HEK293 (cell line): ENCODE data around the gene ZNF766.
A peak's percentile ranks its signal among the peaks of the same experiment; 100 is the strongest.

Experiments
- CTCF ChIA-PET: fragments of 350-600 bp; formaldehyde crosslinking; extraction: SDS; loops from one replicate; lab custom pipeline; 2021; ENCODE audit warnings: antibody characterized with exemption; lab: Yijun Ruan, JAX
- POLR2A ChIA-PET: fragments of 300-600 bp; formaldehyde crosslinking; extraction: SDS; loops from one replicate; lab custom pipeline; 2020; ENCODE audit warnings: antibody characterized with exemption, inconsistent platforms; lab: Yijun Ruan, JAX
- H3K27ac ChIP-seq: fragments of 200-500 bp; sonication (Bioruptor generic); 2 replicates; pipeline ENCODE4 v1.5.1; 2014; ENCODE audit warnings: low read depth, low read length, control low read depth, inconsistent platforms; ENCODE audit errors: extremely low read depth
- H3K36me3 ChIP-seq, 2 experiments: fragments of 200-500 bp in 1 of 2; sonication (Bioruptor generic) in 1 of 2; 1 replicate in 1 of 2; 2 replicates in 1 of 2; pipeline ENCODE4 v1.5.1; 2014 to 2017; ENCODE audit warnings: inconsistent platforms in 2 of 2, low read length in 2 of 2; ENCODE audit not compliant: control insufficient read depth in 2 of 2, insufficient read depth in 1 of 2
- H3K4me1 ChIP-seq: fragments of 200-500 bp; sonication (Bioruptor generic); 2 replicates; pipeline ENCODE4 v1.5.1; 2014; ENCODE audit warnings: mild to moderate bottlenecking, low read length, inconsistent platforms; ENCODE audit not compliant: control insufficient read depth, insufficient read depth
- H3K4me3 ChIP-seq: 2 replicates; pipeline ENCODE4 v1.5.1; 2011; ENCODE audit warnings: low read depth, mild to moderate bottlenecking, control low read depth, low read length, moderate library complexity
- H3K9me3 ChIP-seq: fragments of 200-500 bp; sonication (Bioruptor generic); 2 replicates; pipeline ENCODE4 v1.5.1; 2014; ENCODE audit warnings: low read depth, low read length, inconsistent platforms; ENCODE audit not compliant: control insufficient read depth, insufficient read depth
- GLI2 ChIP-seq: fragments of 450-650 bp; formaldehyde crosslinking; IDR thresholded peaks from 2 replicates; pipeline ENCODE4; 2017; ENCODE audit warnings: missing biosample characterization, missing genetic modification characterization, low read depth, borderline replicate concordance
- KLF7 ChIP-seq: fragments of 450-650 bp; formaldehyde crosslinking; IDR thresholded peaks from 2 replicates; pipeline ENCODE4 v1.5.1; 2016; ENCODE audit warnings: missing biosample characterization, missing genetic modification characterization, borderline replicate concordance
- KLF8 ChIP-seq: fragments of 450-650 bp; formaldehyde crosslinking; IDR thresholded peaks from 2 replicates; pipeline ENCODE4 v1.5.1; 2016; ENCODE audit warnings: missing biosample characterization, missing genetic modification characterization
- MEIS1 ChIP-seq: sonication (generic); formaldehyde crosslinking; IDR thresholded peaks from 2 replicates; pipeline ENCODE4 v1.8.1; 2022; ENCODE audit warnings: missing genetic modification reagents, mild to moderate bottlenecking, borderline replicate concordance
- PRDM1 ChIP-seq: fragments of 450-650 bp; formaldehyde crosslinking; IDR thresholded peaks from 2 replicates; pipeline ENCODE4; 2016; ENCODE audit warnings: missing biosample characterization, missing genetic modification characterization
- PRDM4 ChIP-seq: fragments of 450-650 bp; formaldehyde crosslinking; IDR thresholded peaks from 2 replicates; pipeline ENCODE4 v1.5.1; 2017; ENCODE audit warnings: missing biosample characterization, missing genetic modification characterization
- SETDB1 ChIP-seq: IDR thresholded peaks from one replicate; pipeline ENCODE4 v1.6.1; 2017; ENCODE audit warnings: mild to moderate bottlenecking, low read length, moderate library complexity, mixed read lengths; ENCODE audit not compliant: insufficient read length
- SP2 ChIP-seq: fragments of 450-650 bp; formaldehyde crosslinking; IDR thresholded peaks from 2 replicates; pipeline ENCODE4 v1.5.1; 2016; ENCODE audit warnings: missing biosample characterization, missing genetic modification characterization
- ZBTB48 ChIP-seq: fragments of 450-650 bp; formaldehyde crosslinking; IDR thresholded peaks from 2 replicates; pipeline ENCODE4 v1.5.1; 2016; ENCODE audit warnings: missing biosample characterization, missing genetic modification characterization
- ZFP41 ChIP-seq: fragments of 450-650 bp; formaldehyde crosslinking; IDR thresholded peaks from 2 replicates; pipeline ENCODE4 v1.5.1; 2016; ENCODE audit warnings: missing biosample characterization, missing genetic modification characterization, borderline replicate concordance
- ZNF114 ChIP-seq: fragments of 450-650 bp; formaldehyde crosslinking; IDR thresholded peaks from 2 replicates; pipeline ENCODE4 v1.5.0; 2017; ENCODE audit warnings: missing biosample characterization, missing genetic modification characterization
- ZNF148 ChIP-seq: fragments of 450-650 bp; formaldehyde crosslinking; IDR thresholded peaks from 2 replicates; pipeline ENCODE4 v1.5.0; 2017; ENCODE audit warnings: missing biosample characterization, missing genetic modification characterization, borderline replicate concordance
- ZNF174 ChIP-seq: fragments of 450-650 bp; formaldehyde crosslinking; IDR thresholded peaks from 2 replicates; pipeline ENCODE4 v1.5.0; 2017; ENCODE audit warnings: missing biosample characterization, mild to moderate bottlenecking, missing genetic modification characterization
- ZNF211 ChIP-seq: fragments of 450-650 bp; formaldehyde crosslinking; IDR thresholded peaks from 2 replicates; pipeline ENCODE4 v1.5.1; 2016; ENCODE audit warnings: low read depth, missing biosample characterization, missing genetic modification characterization
- ZNF223 ChIP-seq: fragments of 450-650 bp; formaldehyde crosslinking; IDR thresholded peaks from 2 replicates; pipeline ENCODE4 v1.5.1; 2016; ENCODE audit warnings: missing biosample characterization, missing genetic modification characterization
- ZNF274 ChIP-seq, 2 experiments: fragments of 200-500 bp in 1 of 2; fragments of 450-650 bp in 1 of 2; sonication (Bioruptor generic) in 1 of 2; formaldehyde crosslinking in 1 of 2; IDR thresholded peaks; 2 replicates each; pipeline versions ENCODE4 v1.5.1 to v1.6.1; 2014 to 2016; ENCODE audit warnings: borderline replicate concordance in 1 of 2, inconsistent platforms in 1 of 2, low read length in 1 of 2, missing biosample characterization in 1 of 2, missing genetic modification characterization in 1 of 2
- ZNF423 ChIP-seq: fragments of 450-650 bp; formaldehyde crosslinking; IDR thresholded peaks from 2 replicates; pipeline ENCODE4 v1.5.1; 2016; ENCODE audit warnings: missing biosample characterization, missing genetic modification characterization
- ZNF514 ChIP-seq: fragments of 450-650 bp; formaldehyde crosslinking; IDR thresholded peaks from 2 replicates; pipeline ENCODE4 v1.5.1; 2016; ENCODE audit warnings: missing biosample characterization, missing genetic modification characterization
- ZNF596 ChIP-seq: fragments of 450-650 bp; IDR thresholded peaks from 2 replicates; pipeline ENCODE4 v1.5.0; 2018; ENCODE audit warnings: missing biosample characterization, mild to moderate bottlenecking, missing genetic modification characterization, moderate library complexity
- ZNF645 ChIP-seq: fragments of 450-650 bp; formaldehyde crosslinking; IDR thresholded peaks from 2 replicates; pipeline ENCODE4; 2016; ENCODE audit warnings: missing biosample characterization, missing genetic modification characterization
- ZNF747 ChIP-seq: fragments of 450-650 bp; formaldehyde crosslinking; IDR thresholded peaks from 2 replicates; pipeline ENCODE4 v1.5.1; 2016; ENCODE audit warnings: missing biosample characterization, missing genetic modification characterization
- TF ChIP-seq, protein P1 (sequence below): fragments of 450-650 bp; formaldehyde crosslinking; IDR thresholded peaks from 2 replicates; pipeline ENCODE4 v1.5.1; 2016; ENCODE audit warnings: missing biosample characterization, missing genetic modification characterization
- TF ChIP-seq, protein P2 (sequence below): fragments of 450-650 bp; formaldehyde crosslinking; IDR thresholded peaks from 2 replicates; pipeline ENCODE4 v1.5.1; 2017; ENCODE audit warnings: missing biosample characterization, missing genetic modification characterization

Gene ZNF766

DNA sequence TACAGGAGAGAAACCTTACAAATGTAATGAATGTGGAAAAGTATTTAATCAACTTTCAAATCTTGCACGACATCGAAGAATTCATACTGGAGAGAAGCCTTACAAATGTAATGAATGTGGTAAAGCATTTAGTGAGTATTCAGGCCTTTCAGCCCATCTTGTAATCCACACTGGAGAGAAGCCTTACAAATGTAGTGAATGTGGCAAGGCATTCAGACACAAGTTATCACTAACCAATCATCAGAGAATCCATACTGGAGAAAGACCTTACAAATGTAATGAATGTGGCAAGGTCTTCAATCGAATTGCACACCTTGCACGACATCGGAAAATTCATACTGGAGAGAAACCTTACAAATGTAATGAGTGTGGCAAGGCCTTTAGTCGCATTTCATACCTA is 53.0 kb downstream of the ZNF766 start:
- POLR2A ChIA-PET = no interaction called here
- H3K9me3 ChIP-seq = peaks cover 8% of the 10 kb centered on the region
- no peak overlapping the region for H3K4me3 ChIP-seq
- CTCF ChIA-PET = no interaction called here
- no peak overlapping the region for H3K27ac ChIP-seq
- H3K4me1 ChIP-seq = no peaks in the 10 kb centered on the region
- no peak for TF ChIP-seq ZNF423
- TF ChIP-seq KLF8 = no peak
- TF ChIP-seq ZNF148 = no peak
- no peak for TF ChIP-seq ZNF223 (tag by site-specific recombination)
- no peak for TF ChIP-seq ZNF514 (tag by site-specific recombination)
- TF ChIP-seq MEIS1 (CRISPR knock-in tag) = no peak
- TF ChIP-seq ZNF274 (IDR thresholded peaks at IDR 0.05; ENCODE audit: low read length) = no peak
- TF ChIP-seq ZNF274 (tag by site-specific recombination; IDR thresholded peaks at IDR 0.05; ENCODE audit: borderline replicate concordance) = peak; percentile 63; the same call in 1 of the 2 replicates
- TF ChIP-seq ZNF747 (tag by site-specific recombination) = no peak
- H3K36me3 ChIP-seq = peaks cover 42 to 51% of the 10 kb centered on the region in 2 experiments

- Histone ChIP-seq H3K9me3 (peaks cover 4% of the 10 kb centered on the region), H3K27ac (no peak overlapping the region), H3K4me1 (no peaks in the 10 kb centered on the region), H3K4me3 (no peak overlapping the region), H3K36me3 (no peaks in the 10 kb centered on the region)
- POLR2A ChIA-PET = no interaction called here
- CTCF ChIA-PET = no interaction called here
- TF ChIP-seq SETDB1 (peak; percentile 38), PRDM1 (no peak)
Observed at GRCh38 chr19:52331757-52332156, 62.4 kb downstream of the ZNF766 start.

DNA sequence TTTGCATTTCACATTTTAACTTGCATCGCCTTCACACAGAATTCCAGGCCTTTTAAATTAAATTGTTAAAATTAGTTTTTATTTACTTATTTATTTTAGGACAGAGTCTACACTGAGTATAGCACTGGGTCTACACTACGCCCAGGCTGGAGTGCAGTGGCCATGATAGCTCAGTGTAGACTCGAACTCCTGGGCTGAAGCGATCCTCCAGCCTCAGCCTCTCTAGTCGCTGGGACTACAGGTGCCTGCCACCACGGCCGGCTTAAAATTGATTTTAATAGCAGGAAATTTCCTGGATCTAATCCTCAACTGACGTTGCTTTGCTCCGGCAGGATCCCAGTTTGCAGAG is 66.4 kb downstream of the ZNF766 start:
- Histone ChIP-seq H3K27ac (no peak overlapping the region), H3K4me1 (no peaks in the 10 kb centered on the region), H3K36me3 (no peaks in the 10 kb centered on the region), H3K4me3 (peak overlapping the region; percentile 13; the same call in 1 of the 2 replicates), H3K9me3 (peaks cover 2% of the 10 kb centered on the region)
- ChIA-PET POLR2A (no interaction called here), CTCF (no interaction called here)
- no peak for TF ChIP-seq ZBTB48 (tag by site-specific recombination)
- TF ChIP-seq ZNF114 (tag by site-specific recombination) = no peak
- no peak for TF ChIP-seq GLI2 (tag by site-specific recombination)
- no peak for TF ChIP-seq PRDM4 (tag by site-specific recombination)
- TF ChIP-seq KLF7 (tag by site-specific recombination) = no peak
- no peak for TF ChIP-seq ZFP41 (tag by site-specific recombination)
- TF ChIP-seq ZNF211 (tag by site-specific recombination) = no peak
- no peak for TF ChIP-seq ZNF645
- TF ChIP-seq, protein P1, sequence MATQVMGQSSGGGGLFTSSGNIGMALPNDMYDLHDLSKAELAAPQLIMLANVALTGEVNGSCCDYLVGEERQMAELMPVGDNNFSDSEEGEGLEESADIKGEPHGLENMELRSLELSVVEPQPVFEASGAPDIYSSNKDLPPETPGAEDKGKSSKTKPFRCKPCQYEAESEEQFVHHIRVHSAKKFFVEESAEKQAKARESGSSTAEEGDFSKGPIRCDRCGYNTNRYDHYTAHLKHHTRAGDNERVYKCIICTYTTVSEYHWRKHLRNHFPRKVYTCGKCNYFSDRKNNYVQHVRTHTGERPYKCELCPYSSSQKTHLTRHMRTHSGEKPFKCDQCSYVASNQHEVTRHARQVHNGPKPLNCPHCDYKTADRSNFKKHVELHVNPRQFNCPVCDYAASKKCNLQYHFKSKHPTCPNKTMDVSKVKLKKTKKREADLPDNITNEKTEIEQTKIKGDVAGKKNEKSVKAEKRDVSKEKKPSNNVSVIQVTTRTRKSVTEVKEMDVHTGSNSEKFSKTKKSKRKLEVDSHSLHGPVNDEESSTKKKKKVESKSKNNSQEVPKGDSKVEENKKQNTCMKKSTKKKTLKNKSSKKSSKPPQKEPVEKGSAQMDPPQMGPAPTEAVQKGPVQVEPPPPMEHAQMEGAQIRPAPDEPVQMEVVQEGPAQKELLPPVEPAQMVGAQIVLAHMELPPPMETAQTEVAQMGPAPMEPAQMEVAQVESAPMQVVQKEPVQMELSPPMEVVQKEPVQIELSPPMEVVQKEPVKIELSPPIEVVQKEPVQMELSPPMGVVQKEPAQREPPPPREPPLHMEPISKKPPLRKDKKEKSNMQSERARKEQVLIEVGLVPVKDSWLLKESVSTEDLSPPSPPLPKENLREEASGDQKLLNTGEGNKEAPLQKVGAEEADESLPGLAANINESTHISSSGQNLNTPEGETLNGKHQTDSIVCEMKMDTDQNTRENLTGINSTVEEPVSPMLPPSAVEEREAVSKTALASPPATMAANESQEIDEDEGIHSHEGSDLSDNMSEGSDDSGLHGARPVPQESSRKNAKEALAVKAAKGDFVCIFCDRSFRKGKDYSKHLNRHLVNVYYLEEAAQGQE (tag by site-specific recombination) = no peak
- TF ChIP-seq SP2 (tag by site-specific recombination) = no peak
- TF ChIP-seq, protein P2, sequence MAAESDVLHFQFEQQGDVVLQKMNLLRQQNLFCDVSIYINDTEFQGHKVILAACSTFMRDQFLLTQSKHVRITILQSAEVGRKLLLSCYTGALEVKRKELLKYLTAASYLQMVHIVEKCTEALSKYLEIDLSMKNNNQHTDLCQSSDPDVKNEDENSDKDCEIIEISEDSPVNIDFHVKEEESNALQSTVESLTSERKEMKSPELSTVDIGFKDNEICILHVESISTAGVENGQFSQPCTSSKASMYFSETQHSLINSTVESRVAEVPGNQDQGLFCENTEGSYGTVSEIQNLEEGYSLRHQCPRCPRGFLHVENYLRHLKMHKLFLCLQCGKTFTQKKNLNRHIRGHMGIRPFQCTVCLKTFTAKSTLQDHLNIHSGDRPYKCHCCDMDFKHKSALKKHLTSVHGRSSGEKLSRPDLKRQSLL (tag by site-specific recombination) = no peak
- no peak for TF ChIP-seq ZNF174 (tag by site-specific recombination)
- no peak for TF ChIP-seq ZNF596 (tag by site-specific recombination)
